ENCODE measurements around the gene RAB40C. TPM values are rescaled to one million over a fixed set of nuclear protein-coding genes. Genes with fewer than 3 reads are reported as not detected.

RAB40C gene
- total RNA-seq, 1 experiment from 2014 or later, result 22.5 TPM

GRCh38 chr16:576197-576822, 13.6 kb upstream of the RAB40C start (continued):
- no peak for TF ChIP-seq E2F5 (CRISPR knock-in tag; IDR thresholded peaks at IDR 0.05)
- TF ChIP-seq ATF2 (CRISPR knock-in tag; IDR thresholded peaks at IDR 0.05; ENCODE audit: borderline replicate concordance, low read depth), result no peak
- TF ChIP-seq CBFB (CRISPR knock-in tag; IDR thresholded peaks at IDR 0.05; ENCODE audit: low read depth), result no peak
- no peak for TF ChIP-seq ATF6 (CRISPR knock-in tag; IDR thresholded peaks at IDR 0.05)
- TF ChIP-seq ATF1 (CRISPR knock-in tag; IDR thresholded peaks at IDR 0.05), result no peak
- no peak for TF ChIP-seq CDX4 (CRISPR knock-in tag; IDR thresholded peaks at IDR 0.05; ENCODE audit: borderline replicate concordance)

GRCh38 chr16:576823-577201, 13.1 kb upstream of the RAB40C start:
- ATAC-seq, result peak; percentile 70
- no peak overlapping the region for H3K4me3 Mint-ChIP-seq
- POLR2A ChIA-PET, result no interaction called here

More at GRCh38 chr16:576823-577201, 13.1 kb upstream of the RAB40C start:
- H3K4me1 Mint-ChIP-seq, result peaks cover 4% of the 10 kb centered on the region
- CTCF ChIA-PET, result interaction anchor here (0.6 to 2.4 kb wide), 35 partner anchors 8 to 224 kb away, joined by 3 to 18 read pairs (median 5); partner anchors contain the start of genes CHTF18, DECR2, METTL26 and NHLRC4
- H3K9me3 Mint-ChIP-seq, result no peaks in the 10 kb centered on the region
- no peaks in the 10 kb centered on the region for H3K27me3 Mint-ChIP-seq (ENCODE audit: low read depth)
- H3K36me3 Mint-ChIP-seq, result no peaks in the 10 kb centered on the region
- H3K27ac Mint-ChIP-seq, result peak overlapping the region; percentile 89
- peak; percentile 73 for DNase-seq (ENCODE audit: low spot score)
- TF ChIP-seq FOXJ3 (CRISPR knock-in tag; IDR thresholded peaks at IDR 0.05; ENCODE audit: borderline replicate concordance), result no peak
- no peak for TF ChIP-seq CREB1 (CRISPR knock-in tag; IDR thresholded peaks at IDR 0.05)
- no peak for TF ChIP-seq ATF3 (CRISPR knock-in tag; conservative IDR thresholded peaks at IDR 0.05)
- TF ChIP-seq CREM (CRISPR knock-in tag; IDR thresholded peaks at IDR 0.05), result no peak
- TF ChIP-seq GABPB1 (CRISPR knock-in tag; IDR thresholded peaks at IDR 0.05), result no peak
- no peak for TF ChIP-seq ZNF138 (CRISPR knock-in tag; conservative IDR thresholded peaks at IDR 0.05)
- TF ChIP-seq USF1 (CRISPR knock-in tag; IDR thresholded peaks at IDR 0.05), result no peak
- TF ChIP-seq GRHL2 (CRISPR knock-in tag; IDR thresholded peaks at IDR 0.05; ENCODE audit: insufficient replicate concordance, severe bottlenecking), result no peak
- no peak for TF ChIP-seq OVOL2 (CRISPR knock-in tag; IDR thresholded peaks at IDR 0.05; ENCODE audit: borderline replicate concordance)
- TF ChIP-seq HMGXB4 (CRISPR knock-in tag; IDR thresholded peaks at IDR 0.05), result no peak
- no peak for TF ChIP-seq ZBTB21 (CRISPR knock-in tag; IDR thresholded peaks at IDR 0.05; ENCODE audit: borderline replicate concordance)
- TF ChIP-seq AFF4 (CRISPR knock-in tag; IDR thresholded peaks at IDR 0.05; ENCODE audit: borderline replicate concordance), result no peak

All from WTC11 (cell line).